ENCODE measurements around the gene IFI27.

GRCh38 chr14:94126800-94127199 is 16.3 kb downstream of the IFI27 start:
- TF ChIP-seq POLR2AphosphoS5 (IDR thresholded peaks at IDR 0.05) (no peak), CTCF (IDR thresholded peaks at IDR 0.05) (no peak)

Data from gastroesophageal sphincter (tissue), 3 donors.